Esophagus muscularis mucosa (tissue), 4 donors: ENCODE data around the gene KMT2B. TPM values are rescaled to one million over a fixed set of nuclear protein-coding genes. Genes with fewer than 3 reads are reported as not detected.

Source experiments
- DNase-seq: peaks from one replicate; pipeline ENCODE4 v3.0.0-alpha.2; 2017; ENCODE audit errors: extremely low spot score
- H3K27ac ChIP-seq, 4 donors: fragments of 200-600 bp; sonication (generic); replicated peaks in 1 of 4; 1 replicate in 3 of 4; 2 replicates in 1 of 4; pipeline ENCODE4 v1.5.1; 2016 to 2019; ENCODE audit warnings: mild to moderate bottlenecking in 1 of 4
- H3K27me3 ChIP-seq, 4 donors: fragments of 200-600 bp; sonication (generic); one replicate each; pipeline versions ENCODE4 v1.5.1 to v1.6.0; 2016 to 2019
- H3K36me3 ChIP-seq, 4 donors: fragments of 200-600 bp; sonication (generic); one replicate each; pipeline ENCODE4 v1.5.1; 2016 to 2019
- H3K4me1 ChIP-seq, 4 donors: fragments of 200-600 bp; sonication (generic); one replicate each; pipeline ENCODE4 v1.5.1; 2016 to 2019
- H3K4me3 ChIP-seq, 4 donors: fragments of 200-600 bp; sonication (generic); 1 replicate in 2 of 4; 2 replicates in 2 of 4; pipeline ENCODE4 v1.5.1; 2016 to 2019; ENCODE audit warnings: mild to moderate bottlenecking in 4 of 4, moderate library complexity in 1 of 4
- H3K9me3 ChIP-seq, 4 donors: fragments of 200-600 bp; sonication (generic); 1 replicate in 3 of 4; 2 replicates in 1 of 4; pipeline ENCODE4 v1.5.1; 2016 to 2019
- EP300 ChIP-seq: sonication (generic); formaldehyde crosslinking; IDR thresholded peaks from one replicate; pipeline ENCODE4 v1.6.1; 2017; ENCODE audit warnings: antibody characterized with exemption
- POLR2A ChIP-seq: fragments of 450-650 bp; IDR thresholded peaks from one replicate; pipeline ENCODE4 v1.6.1; 2017; ENCODE audit warnings: antibody characterized with exemption, moderate library complexity, mild to moderate bottlenecking, low read depth
- POLR2AphosphoS5 ChIP-seq, 2 donors: sonication (generic); formaldehyde crosslinking; IDR thresholded peaks; one replicate each; pipeline ENCODE4 v1.6.1; 2017; ENCODE audit warnings: antibody characterized with exemption in 2 of 2
- WGBS: methylation state at CpG from one replicate; pipeline ENCODE4 v1.1.5; 2018; 5-methylcytosine and 5-hydroxymethylcytosine counted together
- intact Hi-C: fragments of 100-400 bp; cut with DNase I; formaldehyde crosslinking; loops from one replicate; pipeline ENCODE4 v1.15.1; 2023
- total RNA-seq, 4 donors: library from RNA; depleted of rRNA; stranded (reverse); fragments of >200 nt; gene quantifications; one replicate each; pipeline versions ENCODE4 v1.1.0 to v1.2.1, GENCODE V29; 2016
- TF ChIP-seq, protein P1 (sequence below), 3 experiments: fragments of 200-600 bp in 2 of 3; fragments of 450-650 bp in 1 of 3; sonication (generic) in 2 of 3; IDR thresholded peaks; one replicate each; pipeline ENCODE4 v1.5.1; 2017 to 2019; ENCODE audit warnings: antibody characterized with exemption in 3 of 3, mild to moderate bottlenecking in 2 of 3, moderate library complexity in 1 of 3

The KMT2B gene
- total RNA-seq, 4 donors from 2014 or later, result 22.0 to 30.6 (median 24.2) TPM

DNA sequence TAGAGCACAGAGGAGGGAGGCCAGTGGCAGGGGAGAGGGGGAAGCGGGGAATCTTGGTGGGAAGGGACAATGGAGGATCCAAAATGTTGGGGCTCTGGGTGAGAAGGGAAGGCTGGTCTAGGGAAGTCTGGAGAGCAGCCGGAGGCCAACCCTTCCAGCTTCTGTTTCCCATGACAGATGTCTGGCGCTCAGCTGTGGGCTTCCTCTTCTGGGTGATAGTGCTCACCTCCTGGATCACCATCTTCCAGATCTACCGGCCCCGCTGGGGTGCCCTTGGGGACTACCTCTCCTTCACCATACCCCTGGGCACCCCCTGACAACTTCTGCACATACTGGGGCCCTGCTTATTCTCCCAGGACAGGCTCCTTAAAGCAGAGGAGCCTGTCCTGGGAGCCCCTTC lies 28.7 kb downstream of the KMT2B start:
- no peak for DNase-seq
- TF ChIP-seq POLR2AphosphoS5 (IDR thresholded peaks at IDR 0.05) (no peak), POLR2A (no peak), EP300 (no peak)
- TF ChIP-seq, protein P1, sequence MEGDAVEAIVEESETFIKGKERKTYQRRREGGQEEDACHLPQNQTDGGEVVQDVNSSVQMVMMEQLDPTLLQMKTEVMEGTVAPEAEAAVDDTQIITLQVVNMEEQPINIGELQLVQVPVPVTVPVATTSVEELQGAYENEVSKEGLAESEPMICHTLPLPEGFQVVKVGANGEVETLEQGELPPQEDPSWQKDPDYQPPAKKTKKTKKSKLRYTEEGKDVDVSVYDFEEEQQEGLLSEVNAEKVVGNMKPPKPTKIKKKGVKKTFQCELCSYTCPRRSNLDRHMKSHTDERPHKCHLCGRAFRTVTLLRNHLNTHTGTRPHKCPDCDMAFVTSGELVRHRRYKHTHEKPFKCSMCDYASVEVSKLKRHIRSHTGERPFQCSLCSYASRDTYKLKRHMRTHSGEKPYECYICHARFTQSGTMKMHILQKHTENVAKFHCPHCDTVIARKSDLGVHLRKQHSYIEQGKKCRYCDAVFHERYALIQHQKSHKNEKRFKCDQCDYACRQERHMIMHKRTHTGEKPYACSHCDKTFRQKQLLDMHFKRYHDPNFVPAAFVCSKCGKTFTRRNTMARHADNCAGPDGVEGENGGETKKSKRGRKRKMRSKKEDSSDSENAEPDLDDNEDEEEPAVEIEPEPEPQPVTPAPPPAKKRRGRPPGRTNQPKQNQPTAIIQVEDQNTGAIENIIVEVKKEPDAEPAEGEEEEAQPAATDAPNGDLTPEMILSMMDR (IDR thresholded peaks at IDR 0.05), result no peak
- Histone ChIP-seq H3K27ac (peak overlapping the region in 3 of 4 donors; percentile 94 to 100 (median 98)), H3K4me1 (peaks cover 36 to 78% (median 55%) of the 10 kb centered on the region in 4 donors), H3K36me3 (peaks cover 0 to 25% (median 13%) of the 10 kb centered on the region in 4 donors), H3K27me3 (no peaks in the 10 kb centered on the region), H3K9me3 (no peaks in the 10 kb centered on the region), H3K4me3 (peak overlapping the region in 2 of 4 donors; percentile 78 to 92)
- 81% methylated on average over 5 of the region's 5 CpGs for WGBS
- intact Hi-C loops, result no loop called here

DNA sequence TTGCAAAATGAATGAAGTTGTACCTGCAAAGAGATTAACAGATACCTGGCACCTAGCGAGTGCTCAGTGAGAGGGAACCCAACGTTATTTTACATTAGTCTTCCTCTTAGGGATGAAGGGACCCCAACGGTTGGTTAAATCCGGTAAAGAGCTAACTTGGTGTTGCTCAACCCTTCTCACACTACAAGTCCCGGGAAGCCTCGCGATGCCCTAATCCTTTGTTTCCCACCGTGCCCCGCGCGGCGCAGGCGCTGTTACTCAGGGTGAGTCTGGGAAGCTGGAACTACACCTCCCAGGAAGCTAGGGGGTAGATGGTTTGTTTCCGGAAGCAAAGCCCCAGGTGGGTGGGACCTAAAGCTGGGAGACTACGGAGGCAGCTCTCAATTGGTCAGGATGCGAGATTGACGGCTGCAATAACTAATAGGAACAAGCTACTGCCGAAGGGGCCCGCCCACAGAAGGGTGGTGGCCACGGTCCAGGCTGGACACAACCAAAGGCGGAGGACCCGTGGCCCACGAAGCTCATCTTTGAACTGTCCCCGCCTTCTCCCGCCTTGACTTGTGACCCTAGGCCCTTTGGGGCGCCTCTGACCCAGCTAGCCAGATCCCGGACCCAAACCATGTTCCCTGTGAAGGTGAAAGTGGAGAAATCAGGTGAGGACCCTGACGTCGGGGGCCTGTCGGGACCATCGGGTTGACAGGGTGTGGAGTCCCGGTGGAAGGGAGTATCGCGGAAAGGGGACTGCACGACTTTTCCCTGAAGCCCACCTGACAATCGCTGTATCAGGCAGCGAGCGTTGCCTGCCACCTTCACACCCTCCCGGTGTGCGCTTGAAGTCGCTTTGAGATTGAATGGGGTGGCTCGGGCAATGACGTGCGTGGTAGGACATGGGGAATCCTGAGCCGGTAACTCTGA lies 30.6 kb downstream of the KMT2B start, which contains the start of gene LIN37:
LIN37 (plus strand) TSS at position 471 of the 915 bp plus-strand sequence; CDS start at position 620, 149 bp downstream.
- TF ChIP-seq EP300 (no peak), POLR2A (peak; percentile 82), POLR2AphosphoS5 (IDR thresholded peaks at IDR 0.05) (peak; percentile 98)
- TF ChIP-seq, protein P1 (IDR thresholded peaks at IDR 0.05), result peak in 2 of 3 experiments; percentile 12 to 44
- Histone ChIP-seq H3K9me3 (no peaks in the 10 kb centered on the region), H3K27me3 (no peaks in the 10 kb centered on the region), H3K4me1 (peaks cover 36 to 63% (median 53%) of the 10 kb centered on the region in 4 donors), H3K36me3 (peaks cover 17 to 29% (median 23%) of the 10 kb centered on the region in 4 donors), H3K27ac (peak within 1 kb of the TSS; percentile 83 to 91 (median 85)), H3K4me3 (peak within 1 kb of the TSS; percentile 73 to 90 (median 82))
- DNase-seq, result peak; percentile 100
- intact Hi-C loops, result no loop called here
- WGBS, result under 1% methylated on average over 30 of the region's 45 CpGs

DNA sequence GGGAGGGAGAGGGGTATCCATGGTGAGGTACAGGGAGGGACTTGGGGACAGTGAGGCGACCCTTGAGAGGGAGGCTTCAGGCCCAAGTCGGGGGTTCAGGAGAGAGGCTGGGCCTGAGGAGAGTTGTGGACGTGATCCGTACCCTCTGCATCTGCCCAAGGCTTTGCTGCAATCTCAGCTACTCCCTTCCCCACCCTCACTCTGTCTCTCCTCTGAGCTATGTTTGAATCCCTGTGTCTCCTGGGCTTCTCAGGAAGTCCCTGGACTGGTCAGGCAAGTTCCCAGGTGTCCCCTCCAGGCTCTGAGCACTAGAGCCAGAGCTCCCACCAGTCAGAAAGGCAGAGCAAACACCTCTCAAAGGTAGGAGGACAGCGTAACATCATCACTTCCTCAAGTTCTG lies 32.4 kb downstream of the KMT2B start:
- no peak for DNase-seq
- no peaks in the 10 kb centered on the region for H3K9me3 ChIP-seq
- peak overlapping the region in 2 of 4 donors; percentile 48 to 91 for H3K27ac ChIP-seq
- WGBS, result 92% methylated on average over 5 of the region's 5 CpGs
- TF ChIP-seq EP300, result no peak
- no peak for TF ChIP-seq POLR2A
- TF ChIP-seq, protein P1 (IDR thresholded peaks at IDR 0.05), result no peak
- no peak for TF ChIP-seq POLR2AphosphoS5 (IDR thresholded peaks at IDR 0.05)
- no peak overlapping the region for H3K4me3 ChIP-seq
- H3K27me3 ChIP-seq, result no peaks in the 10 kb centered on the region
- H3K4me1 ChIP-seq, result peaks cover 33 to 65% (median 54%) of the 10 kb centered on the region in 4 donors
- intact Hi-C loops, result no loop called here
- peaks cover 26 to 34% (median 32%) of the 10 kb centered on the region in 4 donors for H3K36me3 ChIP-seq

DNA sequence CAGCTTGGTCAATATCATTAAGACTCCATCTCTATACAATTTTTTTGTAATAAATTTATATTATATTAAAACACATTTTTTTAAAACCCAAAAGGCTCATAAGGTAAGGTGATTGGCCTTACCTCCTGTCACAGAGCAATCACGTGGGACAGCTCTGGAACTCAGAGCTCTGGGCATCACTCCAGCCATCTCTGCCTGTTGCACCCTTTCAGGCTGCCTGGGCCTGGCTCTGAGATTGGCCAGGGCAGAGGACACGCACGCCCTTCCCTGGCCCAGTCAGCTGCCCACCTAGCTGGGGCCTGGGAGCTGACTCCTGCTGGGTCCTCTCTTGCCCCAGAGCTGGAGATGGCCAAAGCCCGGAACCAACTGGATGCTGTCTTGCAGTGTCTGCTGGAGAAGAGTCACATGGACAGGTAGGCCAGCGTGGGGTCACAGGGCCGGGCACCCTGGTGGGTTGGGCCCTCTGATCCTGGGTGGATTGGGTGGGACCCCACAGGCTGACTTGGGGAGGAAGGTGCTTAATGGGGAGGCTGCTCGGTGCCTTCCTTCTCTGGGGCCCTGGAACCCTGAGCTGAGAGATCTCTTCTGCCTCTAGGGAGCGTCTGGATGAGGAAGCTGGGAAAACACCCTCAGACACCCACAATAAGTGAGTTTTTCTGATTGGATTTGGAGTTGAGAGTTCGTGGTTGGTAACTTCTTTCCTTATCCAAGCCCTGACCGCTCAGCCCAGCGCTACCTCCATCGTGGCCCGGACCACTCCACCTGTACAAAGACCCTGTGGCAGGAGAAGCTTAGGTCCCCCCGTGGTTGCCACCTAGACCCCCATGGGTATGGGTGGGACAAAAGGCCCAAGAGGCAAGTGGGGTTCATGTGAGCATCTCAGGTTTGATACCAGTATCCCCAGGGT lies 34.3 kb downstream of the KMT2B start:
- Histone ChIP-seq H3K4me1 (peaks cover 36 to 71% (median 60%) of the 10 kb centered on the region in 4 donors), H3K36me3 (peaks cover 26 to 33% (median 30%) of the 10 kb centered on the region in 4 donors), H3K27ac (peak overlapping the region in 2 of 4 donors; percentile 42 to 98), H3K27me3 (no peaks in the 10 kb centered on the region), H3K4me3 (no peak overlapping the region), H3K9me3 (no peaks in the 10 kb centered on the region)
- intact Hi-C loops, result no loop called here
- DNase-seq, result no peak
- TF ChIP-seq POLR2A (no peak), EP300 (no peak), POLR2AphosphoS5 (IDR thresholded peaks at IDR 0.05) (no peak)
- TF ChIP-seq, protein P1 (IDR thresholded peaks at IDR 0.05), result no peak
- WGBS, result 87% methylated on average over 11 of the region's 14 CpGs
